ENCODE data around the gene SOHLH1.

Gene SOHLH1

DNA sequence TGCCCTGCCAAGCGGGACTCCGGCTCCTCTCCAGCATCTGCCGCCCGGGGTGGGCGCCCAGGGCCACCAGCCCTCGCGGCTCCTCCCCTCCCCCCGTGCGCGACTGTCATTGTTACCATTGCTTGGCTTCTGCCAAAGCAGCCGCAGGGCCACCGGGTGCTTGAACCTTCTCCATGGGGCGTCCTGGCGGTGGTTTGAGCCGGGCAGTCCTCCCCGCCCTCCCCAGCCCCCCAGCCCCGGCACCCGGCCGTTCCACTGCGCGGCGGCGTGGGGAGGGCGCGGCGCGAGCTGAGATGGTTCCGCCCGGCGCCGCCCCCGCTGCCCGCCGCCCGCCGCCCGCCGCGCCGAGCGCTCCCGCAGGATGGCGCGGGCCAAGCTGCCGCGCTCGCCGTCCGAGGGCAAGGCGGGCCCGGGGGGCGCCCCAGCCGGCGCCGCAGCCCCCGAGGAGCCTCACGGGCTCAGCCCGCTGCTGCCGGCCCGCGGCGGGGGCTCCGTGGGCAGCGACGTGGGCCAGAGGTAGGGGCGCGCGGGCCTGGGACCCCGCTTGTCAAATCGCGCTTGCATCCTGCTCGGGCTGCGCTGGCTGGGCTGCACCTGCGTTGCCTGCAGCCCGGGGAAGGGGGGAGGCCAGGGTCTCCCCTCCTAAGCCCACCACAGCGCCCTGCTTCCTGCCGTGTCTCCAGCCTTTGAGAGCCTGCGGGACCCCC, 37.1 kb upstream of the SOHLH1 start (continued):
- TF ChIP-seq PRDM2 (tag by site-specific recombination; IDR thresholded peaks at IDR 0.05; ENCODE audit: borderline replicate concordance) (no peak), ZNF558 (tag by site-specific recombination; IDR thresholded peaks at IDR 0.05) (no peak), SP3 (tag by site-specific recombination; IDR thresholded peaks at IDR 0.05) (no peak), ZNF23 (tag by site-specific recombination; IDR thresholded peaks at IDR 0.05; ENCODE audit: borderline replicate concordance) (no peak), ZNF169 (tag by site-specific recombination; IDR thresholded peaks at IDR 0.05) (no peak), ZBTB21 (tag by site-specific recombination; IDR thresholded peaks at IDR 0.05) (no peak), ZNF140 (tag by site-specific recombination; IDR thresholded peaks at IDR 0.05) (no peak), BCL11B (tag by site-specific recombination; IDR thresholded peaks at IDR 0.05; ENCODE audit: low read depth) (no peak), ZNF426 (tag by site-specific recombination; IDR thresholded peaks at IDR 0.05) (no peak), ZNF184 (tag by site-specific recombination; IDR thresholded peaks at IDR 0.05) (no peak)
- TF ChIP-seq, protein P1, sequence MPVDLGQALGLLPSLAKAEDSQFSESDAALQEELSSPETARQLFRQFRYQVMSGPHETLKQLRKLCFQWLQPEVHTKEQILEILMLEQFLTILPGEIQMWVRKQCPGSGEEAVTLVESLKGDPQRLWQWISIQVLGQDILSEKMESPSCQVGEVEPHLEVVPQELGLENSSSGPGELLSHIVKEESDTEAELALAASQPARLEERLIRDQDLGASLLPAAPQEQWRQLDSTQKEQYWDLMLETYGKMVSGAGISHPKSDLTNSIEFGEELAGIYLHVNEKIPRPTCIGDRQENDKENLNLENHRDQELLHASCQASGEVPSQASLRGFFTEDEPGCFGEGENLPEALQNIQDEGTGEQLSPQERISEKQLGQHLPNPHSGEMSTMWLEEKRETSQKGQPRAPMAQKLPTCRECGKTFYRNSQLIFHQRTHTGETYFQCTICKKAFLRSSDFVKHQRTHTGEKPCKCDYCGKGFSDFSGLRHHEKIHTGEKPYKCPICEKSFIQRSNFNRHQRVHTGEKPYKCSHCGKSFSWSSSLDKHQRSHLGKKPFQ (tag by site-specific recombination; IDR thresholded peaks at IDR 0.05) = no peak
- TF ChIP-seq, protein P2, sequence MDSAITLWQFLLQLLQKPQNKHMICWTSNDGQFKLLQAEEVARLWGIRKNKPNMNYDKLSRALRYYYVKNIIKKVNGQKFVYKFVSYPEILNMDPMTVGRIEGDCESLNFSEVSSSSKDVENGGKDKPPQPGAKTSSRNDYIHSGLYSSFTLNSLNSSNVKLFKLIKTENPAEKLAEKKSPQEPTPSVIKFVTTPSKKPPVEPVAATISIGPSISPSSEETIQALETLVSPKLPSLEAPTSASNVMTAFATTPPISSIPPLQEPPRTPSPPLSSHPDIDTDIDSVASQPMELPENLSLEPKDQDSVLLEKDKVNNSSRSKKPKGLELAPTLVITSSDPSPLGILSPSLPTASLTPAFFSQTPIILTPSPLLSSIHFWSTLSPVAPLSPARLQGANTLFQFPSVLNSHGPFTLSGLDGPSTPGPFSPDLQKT (IDR thresholded peaks at IDR 0.05; ENCODE audit: borderline replicate concordance, low read depth, low read length) = no peak

DNA sequence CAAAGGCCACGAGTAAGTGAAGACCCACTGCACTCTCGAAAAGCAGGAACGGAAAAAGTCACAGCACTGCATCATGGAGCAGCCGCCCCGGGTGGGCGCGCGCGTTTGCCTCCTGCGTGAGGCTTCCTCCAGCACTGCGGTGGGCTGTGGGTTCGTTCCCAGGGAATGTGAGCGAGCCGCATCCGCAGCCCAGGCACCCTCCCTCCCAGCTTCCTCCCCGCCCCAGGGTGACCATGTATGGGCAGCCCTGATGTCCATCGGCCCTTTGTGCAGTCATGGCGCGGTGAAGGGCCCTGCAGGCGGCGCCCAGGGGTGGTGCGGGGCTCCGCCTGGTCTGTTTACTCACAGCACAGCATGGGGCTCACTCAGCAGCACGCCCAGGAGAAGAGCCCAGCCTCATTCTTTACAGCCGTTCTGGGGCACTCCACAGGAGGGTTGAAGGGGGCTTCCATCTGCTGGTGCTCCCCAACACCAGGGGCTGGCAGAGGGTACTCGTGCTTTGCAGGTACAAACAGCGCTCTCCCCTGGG, 35.4 kb upstream of the SOHLH1 start:
- ChIA-PET POLR2A (no interaction called here), CTCF (interaction anchor here (0.7 kb wide), 1 partner anchor 19 kb away, joined by 3 read pairs; no protein-coding TSS in a partner anchor)
- Histone ChIP-seq H3K9me3 (ENCODE audit: control insufficient read depth, insufficient read depth, low read depth, low read length) (no peaks in the 10 kb centered on the region), H3K4me1 (ENCODE audit: control insufficient read depth, insufficient read depth, low read length) (no peaks in the 10 kb centered on the region), H3K36me3 (ENCODE audit: control insufficient read depth in 2 of 2, insufficient read depth in 1 of 2, low read length in 2 of 2) (no peaks in the 10 kb centered on the region), H3K4me3 (ENCODE audit: low read depth, low read length) (no peak overlapping the region), H3K27ac (ENCODE audit: extremely low read depth, low read depth, low read length) (no peak overlapping the region)
- no peak for TF ChIP-seq ZNF266 (tag by site-specific recombination; IDR thresholded peaks at IDR 0.05; ENCODE audit: low read depth)
- no peak for TF ChIP-seq ZNF248 (tag by site-specific recombination; IDR thresholded peaks at IDR 0.05)
- TF ChIP-seq, protein P3, sequence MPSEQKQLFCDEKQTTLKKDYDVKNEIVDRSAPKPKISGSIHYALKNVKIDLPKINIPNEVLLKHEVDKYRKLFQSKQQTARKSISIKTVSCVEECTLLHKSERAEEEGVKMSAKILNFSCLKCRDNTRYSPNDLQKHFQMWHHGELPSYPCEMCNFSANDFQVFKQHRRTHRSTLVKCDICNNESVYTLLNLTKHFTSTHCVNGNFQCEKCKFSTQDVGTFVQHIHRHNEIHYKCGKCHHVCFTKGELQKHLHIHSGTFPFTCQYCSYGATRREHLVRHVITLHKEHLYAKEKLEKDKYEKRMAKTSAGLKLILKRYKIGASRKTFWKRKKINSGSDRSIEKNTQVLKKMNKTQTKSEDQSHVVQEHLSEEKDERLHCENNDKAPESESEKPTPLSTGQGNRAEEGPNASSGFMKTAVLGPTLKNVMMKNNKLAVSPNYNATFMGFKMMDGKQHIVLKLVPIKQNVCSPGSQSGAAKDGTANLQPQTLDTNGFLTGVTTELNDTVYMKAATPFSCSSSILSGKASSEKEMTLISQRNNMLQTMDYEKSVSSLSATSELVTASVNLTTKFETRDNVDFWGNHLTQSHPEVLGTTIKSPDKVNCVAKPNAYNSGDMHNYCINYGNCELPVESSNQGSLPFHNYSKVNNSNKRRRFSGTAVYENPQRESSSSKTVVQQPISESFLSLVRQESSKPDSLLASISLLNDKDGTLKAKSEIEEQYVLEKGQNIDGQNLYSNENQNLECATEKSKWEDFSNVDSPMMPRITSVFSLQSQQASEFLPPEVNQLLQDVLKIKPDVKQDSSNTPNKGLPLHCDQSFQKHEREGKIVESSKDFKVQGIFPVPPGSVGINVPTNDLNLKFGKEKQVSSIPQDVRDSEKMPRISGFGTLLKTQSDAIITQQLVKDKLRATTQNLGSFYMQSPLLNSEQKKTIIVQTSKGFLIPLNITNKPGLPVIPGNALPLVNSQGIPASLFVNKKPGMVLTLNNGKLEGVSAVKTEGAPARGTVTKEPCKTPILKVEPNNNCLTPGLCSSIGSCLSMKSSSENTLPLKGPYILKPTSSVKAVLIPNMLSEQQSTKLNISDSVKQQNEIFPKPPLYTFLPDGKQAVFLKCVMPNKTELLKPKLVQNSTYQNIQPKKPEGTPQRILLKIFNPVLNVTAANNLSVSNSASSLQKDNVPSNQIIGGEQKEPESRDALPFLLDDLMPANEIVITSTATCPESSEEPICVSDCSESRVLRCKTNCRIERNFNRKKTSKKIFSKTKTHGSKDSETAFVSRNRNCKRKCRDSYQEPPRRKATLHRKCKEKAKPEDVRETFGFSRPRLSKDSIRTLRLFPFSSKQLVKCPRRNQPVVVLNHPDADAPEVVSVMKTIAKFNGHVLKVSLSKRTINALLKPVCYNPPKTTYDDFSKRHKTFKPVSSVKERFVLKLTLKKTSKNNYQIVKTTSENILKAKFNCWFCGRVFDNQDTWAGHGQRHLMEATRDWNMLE (tag by site-specific recombination; conservative IDR thresholded peaks at IDR 0.05; ENCODE audit: low read depth) = no peak
- TF ChIP-seq KLF1 (tag by site-specific recombination; IDR thresholded peaks at IDR 0.05) = peak; percentile 87
- TF ChIP-seq ZNF585B (tag by site-specific recombination; IDR thresholded peaks at IDR 0.05) = no peak
- TF ChIP-seq INSM2 (tag by site-specific recombination; IDR thresholded peaks at IDR 0.05) = no peak
- TF ChIP-seq, protein P4, sequence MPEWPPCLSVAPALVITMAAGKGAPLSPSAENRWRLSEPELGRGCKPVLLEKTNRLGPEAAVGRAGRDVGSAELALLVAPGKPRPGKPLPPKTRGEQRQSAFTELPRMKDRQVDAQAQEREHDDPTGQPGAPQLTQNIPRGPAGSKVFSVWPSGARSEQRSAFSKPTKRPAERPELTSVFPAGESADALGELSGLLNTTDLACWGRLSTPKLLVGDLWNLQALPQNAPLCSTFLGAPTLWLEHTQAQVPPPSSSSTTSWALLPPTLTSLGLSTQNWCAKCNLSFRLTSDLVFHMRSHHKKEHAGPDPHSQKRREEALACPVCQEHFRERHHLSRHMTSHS (tag by site-specific recombination; IDR thresholded peaks at IDR 0.05) = no peak
